ENCODE results near the gene ARID3A.

GRCh38 chr19:999379-999719 lies 73.5 kb downstream of the ARID3A start:
- TF ChIP-seq CTCF (IDR thresholded peaks at IDR 0.05; ENCODE audit: insufficient read depth, low read depth, low read length) = no peak
- TF ChIP-seq EZH2 (IDR thresholded peaks at IDR 0.05; ENCODE audit: insufficient read depth, low read length) = no peak

Measured in astrocyte (in vitro differentiated cells and primary cell).